GM10266 (cell line): ENCODE measurements around the gene ZNF714.

Experiments used
- DNase-seq: peaks from one replicate; pipeline ENCODE4 v3.0.0; 2012; ENCODE audit errors: extremely low spot score
- CTCF ChIP-seq: IDR thresholded peaks from 2 replicates; pipeline ENCODE4 v1.5.1; 2012; ENCODE audit warnings: mild to moderate bottlenecking, low read depth; ENCODE audit not compliant: control insufficient read depth, insufficient read depth; ENCODE audit errors: missing control alignments

Gene ZNF714

GRCh38 chr19:21082011-21082975 lies at the start of gene ZNF714:
Gene ZNF714 (plus strand): TSS chr19:21082203. CDS start chr19:21098269, 16,066 bp downstream.
- DNase-seq, result peak; percentile 81
- TF ChIP-seq CTCF, result no peak

- DNase-seq, result no peak
Observed at GRCh38 chr19:21045028-21045427, 37.0 kb upstream of the ZNF714 start.

GRCh38 chr19:21046489-21046888 lies 35.5 kb upstream of the ZNF714 start:
- TF ChIP-seq CTCF, result no peak
- no peak for DNase-seq

More at GRCh38 chr19:21045028-21045427, 37.0 kb upstream of the ZNF714 start:
- TF ChIP-seq CTCF, result no peak

GRCh38 chr19:21047716-21048115 lies 34.3 kb upstream of the ZNF714 start:
- no peak for TF ChIP-seq CTCF
- DNase-seq, result no peak

- DNase-seq, result no peak
- TF ChIP-seq CTCF, result no peak
Observed at GRCh38 chr19:21052902-21053301, 29.1 kb upstream of the ZNF714 start.

GRCh38 chr19:21065336-21065735 lies 16.7 kb upstream of the ZNF714 start:
- no peak for TF ChIP-seq CTCF
- no peak for DNase-seq

- no peak for DNase-seq
- TF ChIP-seq CTCF, result no peak
Observed at GRCh38 chr19:21084343-21084742, 2.3 kb downstream of the ZNF714 start.
